NCI-H2227 (cell line): Measurements from ENCODE around the gene KMT2E.

Experiments
- DNase-seq: peaks from one replicate; lab custom pipeline; 2025; ENCODE audit not compliant: unreplicated experiment; lab: John Stamatoyannopoulos, UW

KMT2E gene

DNA sequence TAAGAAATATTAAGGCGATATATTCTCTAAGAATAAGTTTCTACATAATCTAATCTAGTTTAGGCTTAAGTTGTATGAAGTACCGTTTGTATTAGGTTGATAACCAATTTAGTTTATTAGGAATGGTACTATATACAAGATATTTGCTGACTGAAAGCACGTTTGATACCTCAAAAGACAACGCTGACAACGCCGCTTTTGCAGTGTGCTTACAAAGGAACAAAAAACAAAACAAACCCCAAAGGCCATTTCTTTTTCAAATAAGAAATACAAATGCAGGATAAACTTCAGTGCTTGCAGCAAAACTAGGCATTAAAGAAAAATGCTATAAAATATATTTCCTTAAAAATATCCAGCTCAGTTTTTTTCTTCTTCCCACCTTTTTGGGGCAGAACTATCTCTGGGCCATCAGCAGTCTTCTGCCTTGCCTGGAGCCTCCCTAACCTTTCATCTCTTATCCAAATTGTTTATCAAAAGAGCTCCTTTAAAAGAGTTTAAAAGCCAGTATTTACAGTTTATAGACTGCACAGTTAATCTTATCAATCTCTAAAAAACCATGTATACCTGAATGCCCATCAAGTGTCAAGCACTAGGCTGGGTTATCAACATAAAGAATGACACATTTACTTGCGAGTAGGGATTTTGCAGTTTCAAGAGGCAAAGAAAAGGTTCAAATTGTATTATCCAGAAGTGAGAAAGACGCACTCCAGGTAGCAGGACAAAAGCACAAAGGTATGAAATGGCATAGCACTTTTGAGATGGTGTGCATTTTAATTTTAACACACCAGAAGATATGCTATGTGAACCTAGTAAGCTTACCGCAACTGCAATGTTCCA, 4.1 kb upstream of the KMT2E start:
- DNase-seq = no peak

- DNase-seq = no peak
Observed at GRCh38 chr7:105010504-105011130, 3.4 kb upstream of the KMT2E start.

GRCh38 chr7:105011141-105011830, 2.7 kb upstream of the KMT2E start:
- DNase-seq = no peak

GRCh38 chr7:105011831-105012502, 2.0 kb upstream of the KMT2E start:
- peak; percentile 13 for DNase-seq

- DNase-seq = peak; percentile 98
Observed at GRCh38 chr7:105012503-105013220, 1.3 kb upstream of the KMT2E start.

GRCh38 chr7:105013221-105013815, 687 bp upstream of the KMT2E start:
- peak; percentile 96 for DNase-seq

DNA sequence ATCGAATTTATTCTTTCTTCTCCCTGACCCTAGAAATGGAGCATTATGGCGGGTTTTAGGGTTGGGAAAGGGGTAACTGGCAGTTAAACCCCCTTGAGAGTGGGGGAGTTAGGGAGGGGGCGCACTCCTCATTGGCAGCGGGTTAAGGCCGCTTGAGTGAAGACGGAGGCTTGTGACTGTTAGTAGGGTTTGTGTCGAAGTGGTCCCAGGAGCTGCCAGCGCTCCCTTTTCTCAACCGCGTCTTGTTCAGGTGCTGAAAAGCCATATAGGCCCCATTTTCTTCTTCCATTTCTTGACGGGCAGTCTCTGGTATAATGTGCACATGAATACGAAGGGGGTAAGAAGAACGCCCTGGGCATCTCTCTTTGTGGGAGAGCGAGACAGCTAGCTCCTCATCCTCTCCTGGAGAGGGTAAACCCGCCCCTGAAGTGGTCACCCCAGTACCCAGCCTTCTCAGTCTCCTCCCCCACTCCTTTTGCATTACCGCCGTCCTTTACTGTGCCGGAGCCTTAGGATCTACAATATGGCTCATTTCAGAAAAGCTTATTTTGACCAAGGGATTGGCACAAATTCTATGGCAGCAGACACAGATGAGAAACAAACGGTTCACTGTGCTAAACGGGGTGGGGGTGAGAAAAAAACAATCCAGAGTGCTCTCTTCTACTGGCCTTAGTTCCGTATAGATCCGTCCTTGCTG, 836 bp downstream of the KMT2E start:
- DNase-seq = peak; percentile 67

- DNase-seq = peak; percentile 55
Observed at GRCh38 chr7:105015390-105015965, 1.5 kb downstream of the KMT2E start.

GRCh38 chr7:105016068-105016708, 2.2 kb downstream of the KMT2E start:
- DNase-seq = peak; percentile 32

GRCh38 chr7:105016709-105017656, 3.0 kb downstream of the KMT2E start:
- no peak for DNase-seq

GRCh38 chr7:105017657-105018365, 3.8 kb downstream of the KMT2E start:
- DNase-seq = peak; percentile 42

DNA sequence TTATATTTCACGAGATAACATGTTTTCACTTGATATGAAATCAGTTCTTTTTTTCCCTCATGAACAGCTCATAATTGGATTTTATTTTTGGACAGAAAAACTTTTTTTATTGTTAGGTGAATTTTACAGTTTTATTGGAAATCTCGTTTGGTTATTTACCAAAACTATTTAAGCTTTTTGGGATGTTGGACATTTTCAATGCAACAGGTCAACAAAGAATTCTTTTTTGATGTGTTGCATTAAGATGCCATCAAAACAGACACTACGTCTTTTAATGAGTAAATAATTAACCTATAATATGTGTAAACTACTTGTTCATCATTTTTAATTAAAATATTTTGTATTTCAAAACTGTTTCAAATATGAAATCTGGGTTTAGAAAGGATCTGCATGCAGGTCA, 5.3 kb downstream of the KMT2E start:
- no peak for DNase-seq

GRCh38 chr7:105020926-105021325, 6.9 kb downstream of the KMT2E start:
- DNase-seq = no peak

DNA sequence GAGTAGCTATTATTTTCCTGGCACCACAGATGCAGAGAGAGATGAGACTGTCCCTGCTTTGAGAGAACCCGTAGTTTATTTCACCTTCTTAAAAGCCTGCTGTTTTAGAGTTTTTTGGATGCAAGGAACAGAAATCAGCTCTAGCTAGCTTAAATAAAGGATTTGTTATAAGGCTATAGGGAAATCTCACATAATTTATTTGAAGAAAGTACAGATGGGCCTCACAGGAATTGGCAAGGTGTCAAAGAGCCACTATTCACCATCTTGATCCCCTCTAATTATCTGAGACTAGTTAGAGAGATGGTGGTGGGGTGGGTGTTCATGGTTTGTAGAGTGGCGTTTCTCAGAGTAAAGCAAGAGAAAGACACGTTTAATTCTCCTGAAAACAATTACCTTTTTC, 7.3 kb downstream of the KMT2E start:
- peak; percentile 25 for DNase-seq

DNA sequence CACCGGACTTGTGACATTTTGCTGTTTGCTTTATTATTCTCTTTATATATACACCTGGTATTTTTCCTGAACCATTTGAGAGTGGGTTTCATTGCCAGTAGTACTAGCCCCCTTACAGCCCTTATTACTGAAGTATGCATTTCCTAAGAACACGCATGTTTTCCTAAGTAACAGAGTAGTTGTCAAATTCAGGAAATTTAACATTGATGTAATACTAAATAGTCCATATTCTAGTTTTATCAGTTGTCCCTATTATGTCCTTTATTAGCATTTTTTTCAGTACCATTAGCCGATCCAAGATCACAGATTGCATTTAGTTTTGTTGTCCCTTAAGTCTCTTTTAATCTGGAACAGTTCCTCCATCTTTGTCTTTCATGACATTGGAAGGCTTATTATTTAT, 8.0 kb downstream of the KMT2E start:
- DNase-seq = no peak

DNA sequence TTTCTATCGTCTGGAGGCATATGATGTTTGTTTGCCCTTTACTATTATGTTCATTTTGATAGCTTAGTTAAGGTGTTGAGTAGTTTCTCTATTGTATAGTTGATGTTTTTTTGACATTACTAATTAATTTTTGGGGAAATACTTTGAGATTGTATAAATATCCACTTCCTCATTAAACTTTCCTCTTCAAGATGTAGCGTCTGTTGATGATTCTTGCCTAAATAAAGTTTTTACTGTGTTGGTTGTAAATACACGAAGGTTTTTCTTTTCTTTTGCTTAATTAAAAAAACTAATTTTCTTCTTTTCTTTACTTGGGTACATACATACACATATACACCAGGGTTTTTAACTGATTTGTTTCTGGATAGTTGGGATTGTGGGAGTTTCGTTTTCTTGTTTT, 8.5 kb downstream of the KMT2E start:
- no peak for DNase-seq

DNA sequence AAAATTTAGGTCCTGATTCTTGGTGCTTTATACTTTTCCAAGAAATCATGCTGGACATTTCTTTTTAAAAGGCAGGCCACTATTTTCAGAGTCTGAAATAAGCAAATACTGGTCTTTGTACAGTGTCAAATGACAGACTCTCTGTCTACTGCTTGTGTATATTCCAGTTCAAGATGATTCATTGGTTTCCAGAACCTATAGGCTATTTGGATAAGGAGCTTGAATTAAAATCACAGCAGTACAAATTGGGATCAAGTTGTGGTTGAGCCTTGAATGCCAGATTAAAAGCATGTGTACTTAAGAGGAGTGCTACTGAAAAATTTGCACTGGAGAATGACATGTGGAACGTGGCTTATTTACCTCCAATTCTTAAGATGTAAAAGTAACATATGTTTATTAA, 10.7 kb downstream of the KMT2E start:
- DNase-seq = no peak
